Measurements from ENCODE around the gene IL17RE.
A peak's percentile ranks its signal among the peaks of the same experiment; 100 is the strongest.
"Not testable (repeated sequence)": the region's sequence is repeated elsewhere in the genome, so short reads cannot be mapped to it uniquely, and the experiment has no call there.

The IL17RE gene

GRCh38 chr3:9899289-9899791, 3.3 kb upstream of the IL17RE start:
- H3K27ac ChIP-seq: peak overlapping the region in 2 of 21 experiments; percentile 22 to 37
- no peak overlapping the region for H3K4me3 ChIP-seq

GRCh38 chr3:9900965-9901415, 1.7 kb upstream of the IL17RE start:
- not testable (repeated sequence) for H3K27ac ChIP-seq, H3K4me3 ChIP-seq

GRCh38 chr3:9901967-9902366, 681 bp upstream of the IL17RE start:
- peak overlapping the region in 15 of 21 experiments; percentile 34 to 89 (median 82) for H3K27ac ChIP-seq
- peak overlapping the region in 1 of 7 experiments; percentile 48 for H3K4me3 ChIP-seq

- Histone ChIP-seq H3K4me3 (peak overlapping the region; percentile 18 to 49 (median 30)), H3K27ac (peak overlapping the region in 20 of 21 experiments; percentile 13 to 89 (median 80))
Measured at GRCh38 chr3:9903238-9903624, 583 bp downstream of the IL17RE start.

- H3K27ac ChIP-seq: peak overlapping the region in 6 of 21 experiments; percentile 11 to 87 (median 82)
- peak overlapping the region in 2 of 7 experiments; percentile 48 to 49 for H3K4me3 ChIP-seq
Measured at GRCh38 chr3:9903904-9904303, 1.3 kb downstream of the IL17RE start.

GRCh38 chr3:9906480-9906879, 3.8 kb downstream of the IL17RE start:
- Histone ChIP-seq H3K4me3 (no peak overlapping the region), H3K27ac (no peak overlapping the region)

- Histone ChIP-seq H3K4me3 (no peak overlapping the region), H3K27ac (no peak overlapping the region)
Measured at GRCh38 chr3:9908286-9908685, 5.6 kb downstream of the IL17RE start.

GRCh38 chr3:9909221-9910013, 6.8 kb downstream of the IL17RE start:
- Histone ChIP-seq H3K4me3 (no peak overlapping the region), H3K27ac (no peak overlapping the region)

GRCh38 chr3:9911863-9912262, 9.2 kb downstream of the IL17RE start:
- Histone ChIP-seq H3K4me3 (no peak overlapping the region), H3K27ac (no peak overlapping the region)

- Histone ChIP-seq H3K4me3 (no peak overlapping the region), H3K27ac (no peak overlapping the region)
Measured at GRCh38 chr3:9912294-9912935, 9.8 kb downstream of the IL17RE start.

- H3K27ac ChIP-seq: peak overlapping the region in 6 of 21 experiments; percentile 9 to 86 (median 56)
- H3K4me3 ChIP-seq: no peak overlapping the region
Measured at GRCh38 chr3:9913601-9914000, 11.0 kb downstream of the IL17RE start.

GRCh38 chr3:9914011-9914410, 11.4 kb downstream of the IL17RE start:
- Histone ChIP-seq H3K4me3 (no peak overlapping the region), H3K27ac (peak overlapping the region in 8 of 21 experiments; percentile 66 to 91 (median 84))

- H3K4me3 ChIP-seq: peak overlapping the region; percentile 34 to 60 (median 51)
Measured at GRCh38 chr3:9914559-9915253, 12.1 kb downstream of the IL17RE start.

GRCh38 chr3:9915254-9916141, 12.8 kb downstream of the IL17RE start:
- Histone ChIP-seq H3K4me3 (peak overlapping the region; percentile 34 to 60 (median 51)), H3K27ac (peak overlapping the region; percentile 57 to 91 (median 83))

More at GRCh38 chr3:9914559-9915253, 12.1 kb downstream of the IL17RE start:
- peak overlapping the region in 18 of 21 experiments; percentile 66 to 91 (median 83) for H3K27ac ChIP-seq

- peak overlapping the region; percentile 29 to 60 (median 51) for H3K4me3 ChIP-seq
- peak overlapping the region in 20 of 21 experiments; percentile 34 to 91 (median 83) for H3K27ac ChIP-seq
Measured at GRCh38 chr3:9916346-9916733, 13.7 kb downstream of the IL17RE start.

- Histone ChIP-seq H3K4me3 (peak within 1 kb of the TSS; percentile 29 to 60 (median 51)), H3K27ac (peak within 1 kb of the TSS; percentile 57 to 91 (median 83))
Measured at GRCh38 chr3:9916734-9917680, 14.4 kb downstream of the IL17RE start, which contains the start of gene IL17RC. Gene IL17RC, plus strand, starts transcription at chr3:9917098. Its CDS starts 218 bp downstream, at chr3:9917316.

- peak overlapping the region in 3 of 7 experiments; percentile 41 to 51 (median 51) for H3K4me3 ChIP-seq
- H3K27ac ChIP-seq: peak overlapping the region in 15 of 21 experiments; percentile 66 to 91 (median 86)
Measured at GRCh38 chr3:9917820-9918219, 15.2 kb downstream of the IL17RE start.

All from skin epidermis (tissue), 12 donors.